Mammary microvascular endothelial cell (primary cell): Measurements from ENCODE around the gene ZNF774. TPM values are rescaled to one million over a fixed set of nuclear protein-coding genes. Genes with fewer than 3 reads are reported as not detected.

Experiments
- total RNA-seq: library from RNA; depleted of rRNA; stranded (reverse); fragments of >200 nt; gene quantifications from 2 replicates; pipeline ENCODE4 v1.2.3, GENCODE V29; 2015

ZNF774 gene
- 0.69 and 0.87 TPM in 2 replicates for total RNA-seq

DNA sequence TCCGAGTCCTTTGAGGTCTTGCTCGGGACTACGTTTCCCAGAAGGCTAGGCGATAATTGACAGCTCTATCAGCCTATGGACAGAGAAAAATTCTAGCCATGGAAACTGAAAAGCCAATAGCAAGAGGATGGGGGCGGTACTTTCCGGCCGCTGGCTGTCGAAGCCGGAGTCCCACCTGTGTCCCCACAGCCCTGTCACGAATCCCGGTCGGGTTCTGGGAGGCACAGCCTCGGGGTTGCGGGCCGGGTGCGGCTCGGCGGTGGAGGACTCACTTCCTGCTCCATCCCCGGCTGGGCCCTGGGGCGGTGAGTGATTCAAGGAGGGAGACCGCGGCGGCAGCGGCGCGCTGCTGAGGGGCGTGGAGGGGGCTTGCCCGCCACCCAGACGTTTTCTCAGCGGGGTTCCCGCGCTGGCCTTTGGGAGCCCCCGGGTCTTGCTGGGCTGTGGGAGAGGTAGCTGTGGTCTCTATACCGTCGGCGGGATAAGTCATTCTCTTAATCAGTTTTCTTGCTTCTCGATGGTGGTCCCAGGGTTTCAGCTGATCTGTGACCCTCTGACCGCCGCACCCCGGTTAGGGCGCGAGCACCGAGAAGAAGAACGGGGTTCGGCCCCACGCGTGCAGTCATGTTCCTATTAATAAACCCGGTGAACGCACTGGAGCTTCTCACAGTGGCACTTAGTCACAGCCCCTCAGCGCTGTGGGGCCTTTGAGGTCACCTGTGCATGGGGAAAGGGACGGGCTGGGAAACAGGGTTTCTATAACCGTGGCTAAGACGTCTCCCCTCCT lies at the start of gene ZNF774:
Gene ZNF774 (plus strand): TSS at position 178 of the 787 bp plus-strand sequence. CDS start 2,377 bp downstream, outside the sequence.

GRCh38 chr15:90387534-90388461 lies 35.7 kb downstream of the ZNF774 start, which contains the start of gene IQGAP1:
Gene IQGAP1, plus strand, starts transcription at chr15:90388242. Its CDS starts 100 bp downstream, at chr15:90388342.

Other genes starting within 250 kb of the ZNF774 start
- 83.7 and 91.2 TPM in 2 replicates for gene IDH2, start 249.8 kb upstream of the ZNF774 start, total RNA-seq
- gene SEMA4B, start 151.0 kb upstream of the ZNF774 start, total RNA-seq = 7.1 and 10.5 TPM in 2 replicates
- gene CIB1, start 118.3 kb upstream of the ZNF774 start, total RNA-seq = 34.0 and 34.8 TPM in 2 replicates
- gene GDPGP1, start 118.1 kb upstream of the ZNF774 start, total RNA-seq = 12.4 and 15.8 TPM in 2 replicates
- gene TTLL13, start 102.7 kb upstream of the ZNF774 start, total RNA-seq = 0.20 TPM in 1 of 2 replicates, not detected in the other
- 64.3 and 73.8 TPM in 2 replicates for gene NGRN, start 86.6 kb upstream of the ZNF774 start, total RNA-seq
- 245 and 248 TPM in 2 replicates for gene IQGAP1, start 36.0 kb downstream of the ZNF774 start, total RNA-seq
- gene CRTC3, start 177.6 kb downstream of the ZNF774 start, total RNA-seq = 10.2 and 13.6 TPM in 2 replicates